ENCODE data around the gene HORMAD2.
"Not testable (repeated sequence)": the region's sequence is repeated elsewhere in the genome, so short reads cannot be mapped to it uniquely, and the experiment has no call there.

GRCh38 chr22:30216272-30216671 is 136.0 kb downstream of the HORMAD2 start:
- TF ChIP-seq CTCF (IDR thresholded peaks at IDR 0.05); PHF8 (IDR thresholded peaks at IDR 0.05; ENCODE audit: borderline replicate concordance, low read depth); ELK1 (IDR thresholded peaks at IDR 0.05; ENCODE audit: low read depth, low read length): not testable (repeated sequence)

Data from A549 (cell line).